UCSD-AML1 (cell line): ENCODE results near the gene NINL.

Experiments used
- DNase-seq: peaks from one replicate; lab custom pipeline; 2025; ENCODE audit not compliant: unreplicated experiment; lab: John Stamatoyannopoulos, UW

Gene NINL

DNA sequence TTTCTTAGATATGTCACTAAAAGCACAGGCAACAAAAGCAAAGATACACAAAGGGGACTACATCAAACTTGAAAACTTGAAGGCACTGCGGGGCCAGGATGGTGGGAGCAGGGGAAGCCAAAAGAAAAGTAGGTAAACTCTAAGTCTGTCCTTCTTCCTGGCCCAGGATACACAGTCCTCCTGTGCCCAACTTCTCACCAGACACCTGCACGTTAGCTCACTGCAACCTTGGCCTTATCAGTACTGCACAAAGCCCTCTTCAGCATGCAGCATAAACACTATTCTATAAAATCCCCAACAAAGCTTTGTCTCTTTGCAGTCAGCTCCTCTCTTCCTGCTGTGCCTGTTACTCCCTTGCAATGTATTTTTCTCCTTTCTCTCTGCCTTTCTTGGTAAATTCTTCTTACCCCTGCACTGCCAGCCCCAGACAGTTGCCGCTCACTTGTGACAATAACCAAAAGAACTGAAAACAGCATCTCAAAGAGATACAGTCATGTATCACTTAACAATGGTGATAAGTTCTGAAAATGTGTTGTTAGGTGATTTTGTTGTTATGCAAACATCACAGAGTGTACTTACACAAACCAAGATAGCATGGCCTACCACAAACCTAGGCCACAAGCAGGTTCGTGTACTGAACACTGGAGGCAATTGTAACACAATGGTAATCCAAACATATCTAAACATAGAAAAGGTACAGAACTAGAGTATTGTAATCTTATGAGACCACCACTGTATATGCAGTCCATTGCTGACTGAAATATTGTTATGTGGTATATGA is 51.2 kb downstream of the NINL start:
- DNase-seq = no peak

DNA sequence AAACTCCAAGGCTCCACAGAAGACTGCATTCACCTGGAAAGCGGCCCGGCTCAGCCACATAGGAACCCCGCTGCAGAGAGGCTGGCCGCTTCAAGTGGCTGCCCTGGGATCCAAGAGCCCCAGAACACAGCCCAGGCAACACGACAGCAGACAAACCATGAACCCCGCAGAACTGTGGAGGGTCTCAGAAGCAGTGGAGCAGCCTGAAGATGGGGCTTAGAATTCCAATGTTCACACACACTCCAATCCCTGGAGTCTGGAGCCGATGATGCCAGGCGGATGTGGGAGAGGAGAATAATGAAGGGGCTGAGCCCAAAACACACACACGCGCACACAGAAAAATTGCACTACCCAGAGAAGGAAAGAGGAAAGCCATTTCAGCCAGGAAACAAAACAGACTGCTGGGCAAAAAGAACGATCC is 52.4 kb downstream of the NINL start:
- DNase-seq = no peak

DNA sequence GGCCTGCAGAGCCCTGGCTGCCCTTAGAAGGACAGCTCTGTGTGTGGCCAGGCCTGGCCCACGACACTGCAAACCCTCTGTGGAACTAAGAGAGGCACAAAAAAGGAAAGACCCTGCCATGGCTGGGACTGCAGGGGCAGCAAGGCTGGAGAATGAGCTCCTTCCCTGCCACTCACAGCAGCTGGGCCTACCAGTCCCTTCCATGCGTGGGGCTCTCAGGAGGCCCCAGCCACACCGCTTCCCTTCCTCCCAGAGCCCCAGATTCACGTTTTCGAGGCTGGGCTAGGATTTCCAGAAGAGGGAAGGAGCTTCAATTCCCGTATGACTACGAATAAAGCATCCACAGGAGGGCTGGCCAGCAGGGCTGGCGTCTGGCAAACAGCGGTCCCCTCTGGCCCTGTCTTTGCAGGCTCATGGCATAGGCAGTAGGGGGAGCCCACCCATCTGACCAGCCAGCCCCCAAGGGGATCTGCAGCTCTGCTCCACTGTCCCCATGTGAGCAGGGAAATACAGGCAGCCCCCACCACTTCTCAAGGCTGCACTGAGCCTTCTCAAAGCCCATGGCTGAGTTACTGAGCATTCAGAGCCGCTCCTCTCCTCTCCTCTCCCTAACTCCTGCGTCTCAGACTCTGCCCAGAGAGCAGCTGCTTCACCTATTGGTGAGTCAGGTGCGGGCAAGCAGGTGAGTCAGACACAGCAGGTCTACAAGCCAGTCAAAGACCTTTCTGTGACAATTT is 53.1 kb downstream of the NINL start:
- DNase-seq = no peak

DNA sequence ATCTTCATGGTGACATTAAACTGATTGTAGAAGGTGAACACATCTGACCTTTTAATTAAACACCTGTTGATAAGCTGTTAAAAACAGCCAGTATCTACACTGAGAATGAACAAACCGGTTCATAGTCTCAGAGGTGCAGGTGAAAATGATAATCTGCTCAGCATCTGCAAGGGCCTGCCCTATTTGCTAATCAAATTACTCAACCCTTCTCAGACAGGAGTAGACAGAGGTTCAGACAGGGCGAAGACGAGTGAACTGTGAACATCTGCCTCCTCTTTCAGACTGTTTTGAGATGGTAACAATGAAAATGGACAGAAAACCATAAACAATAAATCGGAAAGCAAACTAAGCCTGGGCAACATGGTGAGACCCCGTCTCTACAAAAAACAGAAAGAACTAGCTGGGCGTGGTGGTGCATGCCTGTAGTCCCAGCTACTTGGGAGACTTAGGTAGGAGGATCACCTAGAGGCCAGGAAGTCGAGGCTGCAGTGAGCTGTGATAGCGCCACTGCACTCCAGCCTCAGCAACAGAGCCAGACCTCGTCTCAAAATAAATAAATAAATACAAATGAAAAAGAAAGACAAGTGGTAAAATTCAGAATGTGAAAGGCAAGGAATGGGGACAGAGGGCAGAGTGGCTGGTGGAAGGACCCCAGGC is 55.9 kb downstream of the NINL start:
- no peak for DNase-seq

DNA sequence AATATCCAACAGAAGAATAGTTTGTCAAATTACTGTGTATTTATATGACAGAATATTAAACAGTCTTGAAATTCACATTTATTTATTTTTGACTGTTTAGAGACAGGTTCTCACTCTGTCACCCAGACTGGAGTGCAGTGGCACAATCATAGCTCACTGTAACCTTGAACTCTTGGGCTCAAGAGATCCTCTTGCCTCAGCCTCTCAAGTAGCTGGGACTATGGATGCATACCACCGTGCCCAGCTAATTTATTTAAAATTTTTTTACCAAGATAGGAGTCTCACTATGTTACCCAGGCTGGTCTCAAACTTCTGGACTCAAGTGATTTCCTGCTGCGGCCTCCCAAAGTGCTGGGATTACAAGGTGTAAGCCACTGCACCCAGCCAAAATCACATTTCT is 57.4 kb downstream of the NINL start:
- DNase-seq = no peak

DNA sequence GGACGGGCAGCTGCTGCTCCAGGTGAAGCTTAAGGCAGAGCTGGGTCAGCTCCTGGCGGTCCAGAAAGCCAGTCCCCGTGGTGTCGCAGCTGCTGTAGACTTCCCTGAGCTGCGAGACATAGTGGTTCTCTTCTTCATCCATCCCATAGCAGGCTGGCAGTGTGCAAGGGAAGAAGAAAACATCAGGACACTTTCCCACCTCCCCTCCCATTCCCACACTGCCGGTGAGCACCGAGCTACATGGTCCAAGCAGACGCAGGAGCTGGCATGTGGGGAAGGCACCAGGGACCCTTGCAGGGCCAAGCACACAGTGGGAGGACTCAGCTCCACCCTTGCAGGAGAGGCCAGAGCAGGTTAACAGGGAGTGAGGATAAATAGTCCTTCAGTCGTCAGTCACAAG is 58.9 kb downstream of the NINL start:
- no peak for DNase-seq

DNA sequence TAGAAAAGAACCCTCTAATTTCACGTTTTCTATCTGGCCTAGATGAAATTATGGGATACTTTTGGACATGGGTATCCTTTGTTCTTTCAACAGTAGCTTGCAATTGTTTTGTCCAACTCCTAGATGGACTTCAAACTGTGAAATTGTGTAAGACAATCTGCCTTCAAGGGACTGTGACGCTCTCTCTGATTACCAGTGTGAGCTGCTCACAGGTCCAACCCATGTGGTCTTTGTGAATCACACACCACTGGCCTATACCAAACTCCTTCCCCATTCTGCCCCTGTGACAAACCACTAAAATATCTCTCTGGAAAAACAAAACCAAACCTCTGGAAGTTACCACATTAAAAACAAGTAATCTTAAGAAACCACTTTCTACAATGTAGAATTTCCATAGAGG is 59.5 kb downstream of the NINL start:
- no peak for DNase-seq

DNA sequence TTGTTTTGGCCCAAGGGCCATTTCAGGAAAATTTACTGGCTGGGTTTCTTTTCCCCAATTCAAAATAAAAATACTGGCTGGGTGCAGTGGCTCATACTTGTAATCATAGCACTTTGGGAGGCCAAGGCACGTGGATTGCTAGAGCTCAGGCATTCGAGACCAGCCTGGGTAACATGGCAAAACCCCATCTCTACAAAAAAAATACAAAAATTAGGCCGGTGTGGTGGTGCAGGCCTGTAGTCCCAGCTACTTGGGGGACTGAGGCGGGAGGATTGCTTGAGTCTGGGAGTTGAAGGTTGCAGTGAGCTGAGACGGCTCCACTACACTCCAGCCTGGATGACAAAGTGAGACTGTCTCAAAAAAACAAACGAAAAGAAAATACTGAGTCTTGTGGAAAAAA is 60.0 kb downstream of the NINL start:
- no peak for DNase-seq

DNA sequence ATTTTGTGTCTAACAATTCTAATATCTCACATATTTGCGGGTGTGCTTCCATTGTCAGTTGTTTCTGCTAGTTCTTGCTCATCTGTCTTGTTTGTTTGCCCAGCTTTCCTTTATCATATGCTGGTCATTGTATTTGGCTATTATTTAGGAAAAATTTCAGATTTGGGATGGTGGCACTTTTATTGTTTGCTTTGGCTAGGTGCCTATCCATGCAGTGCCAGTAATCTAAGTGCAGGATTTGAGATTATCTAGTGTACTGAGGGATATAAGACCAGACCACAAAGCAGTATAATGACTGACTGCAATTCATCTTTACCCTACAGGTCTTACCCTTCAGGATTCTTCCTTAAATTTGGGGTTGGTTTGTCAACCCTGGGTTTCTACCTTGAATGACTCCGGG is 63.9 kb downstream of the NINL start:
- DNase-seq = no peak

DNA sequence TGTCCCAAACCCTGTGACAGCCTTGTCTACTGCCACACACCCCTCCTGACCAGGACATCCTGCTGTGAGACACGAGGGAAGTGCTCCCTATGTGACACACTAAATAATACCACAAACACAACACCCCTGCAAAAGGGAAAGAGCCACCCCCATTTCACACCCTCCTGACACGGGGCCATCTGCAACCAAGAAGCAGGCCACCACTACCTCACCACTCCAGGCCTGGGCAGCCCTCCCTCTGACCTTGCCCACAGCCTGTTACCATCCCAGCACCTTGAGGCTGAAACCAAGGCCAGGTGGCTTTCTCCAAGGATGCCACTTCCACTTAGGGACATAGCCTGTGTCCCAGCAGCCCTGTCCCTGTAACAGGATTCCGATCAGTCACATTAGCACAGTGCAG is 68.2 kb downstream of the NINL start:
- DNase-seq = no peak

DNA sequence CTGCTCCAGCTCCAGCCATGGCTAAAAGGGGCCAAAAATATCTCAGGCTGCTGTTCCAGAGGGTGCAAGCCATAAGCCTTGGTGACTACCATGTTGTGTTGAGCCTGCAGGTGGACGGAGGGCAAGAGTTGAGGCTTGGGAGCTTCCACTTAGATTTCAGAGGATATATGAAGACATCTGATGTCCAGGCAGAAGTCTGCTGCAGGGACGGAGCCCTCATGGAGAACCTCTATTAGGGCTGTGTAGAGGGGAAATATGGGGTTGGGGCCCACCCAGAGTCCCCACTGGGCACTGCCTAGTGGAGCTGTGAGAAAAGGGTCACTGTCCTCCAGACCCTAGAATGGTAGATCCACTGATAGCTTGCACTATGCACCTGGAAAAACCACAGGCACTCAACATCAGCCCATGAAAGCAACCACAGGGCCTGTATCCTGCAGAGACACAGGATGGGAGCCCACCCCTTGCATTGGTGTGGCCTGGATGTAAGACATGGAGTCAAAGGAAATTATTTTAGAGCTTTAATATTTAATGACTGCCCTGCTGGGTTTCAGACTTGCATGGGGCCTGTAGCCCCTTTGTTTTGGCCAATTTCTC is 70.5 kb downstream of the NINL start:
- no peak for DNase-seq

DNA sequence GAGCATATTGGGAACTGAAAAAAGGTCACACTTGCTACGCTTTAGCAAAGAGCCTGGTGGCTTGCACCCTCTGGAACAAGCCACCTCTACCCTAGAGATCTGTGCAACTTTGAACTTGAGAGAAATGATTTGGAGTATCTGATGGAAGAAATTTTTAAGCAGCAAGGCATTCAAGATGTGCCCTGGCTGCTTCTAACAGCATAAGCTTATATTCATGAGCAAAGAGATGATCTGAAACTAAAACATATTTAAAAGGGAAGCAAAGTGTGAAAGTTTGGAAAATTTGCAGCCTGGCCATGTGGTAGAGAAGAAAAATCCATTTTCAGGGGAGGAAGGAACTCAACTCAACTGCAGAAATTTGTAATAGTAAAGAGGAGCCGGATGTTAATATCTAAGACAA is 71.1 kb downstream of the NINL start:
- no peak for DNase-seq

DNA sequence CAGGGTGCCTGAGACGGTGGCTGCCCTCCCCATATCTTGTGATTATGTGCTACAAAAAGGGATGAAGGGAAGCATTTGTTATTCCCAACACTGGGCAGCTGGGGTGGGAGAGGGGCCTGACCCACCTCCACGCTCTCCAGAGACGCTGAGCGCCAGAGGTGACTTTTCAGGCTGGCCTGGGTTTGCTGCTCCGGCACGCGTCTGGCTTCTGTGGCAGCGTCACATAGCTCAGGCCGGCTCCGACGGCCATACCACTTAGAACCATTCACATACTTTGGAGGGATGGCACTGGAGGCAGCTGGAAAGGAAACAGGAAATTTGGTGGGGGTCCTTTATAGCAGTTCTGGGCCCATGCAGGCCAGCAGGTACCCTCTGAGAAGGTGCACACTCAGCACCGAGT is 72.6 kb downstream of the NINL start:
- no peak for DNase-seq

DNA sequence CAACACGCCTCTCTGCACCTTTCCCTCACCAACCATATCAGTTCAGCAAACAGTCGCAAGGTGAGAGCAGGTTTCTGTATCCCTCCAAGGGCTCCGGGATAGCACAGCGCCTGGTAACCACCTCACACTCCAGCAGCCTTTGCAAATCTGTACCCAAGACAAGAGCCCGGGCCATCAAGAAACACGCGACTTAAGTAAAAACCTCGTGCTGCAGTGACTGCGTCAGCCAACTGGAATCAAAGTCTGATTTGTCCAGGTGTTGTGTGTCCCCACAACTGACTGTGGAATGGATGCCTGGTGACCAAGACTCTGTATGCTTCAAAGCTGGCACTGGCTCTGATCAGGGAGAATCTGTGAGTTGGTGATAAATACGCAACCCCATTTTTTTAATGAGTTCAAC is 74.1 kb downstream of the NINL start:
- DNase-seq = no peak

DNA sequence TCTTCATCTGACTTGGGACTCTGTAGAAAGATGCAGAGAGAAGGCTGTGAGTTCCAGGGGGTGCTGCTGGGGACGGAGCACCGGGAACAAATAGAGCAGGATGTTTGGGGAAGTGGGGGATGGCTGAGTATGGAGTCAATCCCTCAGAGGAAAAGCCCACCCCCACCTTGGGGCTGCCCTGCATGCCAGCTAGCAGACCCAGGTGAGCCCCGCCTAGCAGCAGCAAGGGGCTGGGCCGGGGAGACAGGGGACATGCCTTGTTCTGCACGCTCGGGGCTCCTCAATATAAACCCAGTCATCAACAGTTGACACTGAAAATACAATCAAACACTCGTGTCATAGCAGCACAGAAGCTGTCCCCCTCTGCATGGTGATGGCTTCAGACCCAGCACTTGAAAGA is 74.6 kb downstream of the NINL start:
- no peak for DNase-seq

DNA sequence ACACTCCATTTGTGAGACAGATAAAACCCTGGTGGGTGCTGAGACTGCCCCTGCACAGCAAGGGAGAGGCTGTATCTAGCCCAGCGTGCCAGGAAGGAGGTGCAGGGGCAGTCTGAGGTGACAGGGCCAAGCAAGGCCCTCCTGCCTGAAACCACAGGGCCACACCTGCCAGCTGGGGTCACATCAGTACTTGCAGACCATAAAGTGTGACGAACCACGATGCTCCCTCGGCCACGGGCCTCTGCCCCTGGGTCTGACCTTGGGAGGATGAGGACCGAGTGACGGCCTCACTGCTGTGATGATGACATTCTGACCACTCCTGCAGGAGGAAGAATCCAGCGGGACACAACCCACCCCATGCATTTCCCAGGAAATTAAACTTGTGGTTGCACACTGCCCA is 75.1 kb downstream of the NINL start:
- no peak for DNase-seq

DNA sequence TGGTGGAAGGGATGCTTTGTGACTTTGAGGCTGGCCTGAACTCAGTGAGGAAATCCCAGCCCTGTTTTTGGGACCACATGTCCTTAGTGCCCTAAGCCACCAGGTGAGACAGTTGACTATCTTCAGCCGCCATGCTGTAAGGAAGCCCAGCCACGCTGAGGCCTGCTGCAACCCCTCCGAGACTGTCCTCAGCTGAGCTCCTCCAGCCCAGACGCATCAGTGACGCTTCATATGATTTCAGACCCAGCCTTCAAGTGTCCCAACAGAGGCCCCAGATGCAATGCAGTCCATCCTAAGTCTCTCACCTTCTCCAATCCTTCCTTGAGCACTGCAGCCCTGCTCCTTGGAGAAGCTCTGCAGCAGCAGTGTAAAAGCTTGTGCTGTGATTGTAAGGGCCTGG is 76.2 kb downstream of the NINL start:
- DNase-seq = no peak

DNA sequence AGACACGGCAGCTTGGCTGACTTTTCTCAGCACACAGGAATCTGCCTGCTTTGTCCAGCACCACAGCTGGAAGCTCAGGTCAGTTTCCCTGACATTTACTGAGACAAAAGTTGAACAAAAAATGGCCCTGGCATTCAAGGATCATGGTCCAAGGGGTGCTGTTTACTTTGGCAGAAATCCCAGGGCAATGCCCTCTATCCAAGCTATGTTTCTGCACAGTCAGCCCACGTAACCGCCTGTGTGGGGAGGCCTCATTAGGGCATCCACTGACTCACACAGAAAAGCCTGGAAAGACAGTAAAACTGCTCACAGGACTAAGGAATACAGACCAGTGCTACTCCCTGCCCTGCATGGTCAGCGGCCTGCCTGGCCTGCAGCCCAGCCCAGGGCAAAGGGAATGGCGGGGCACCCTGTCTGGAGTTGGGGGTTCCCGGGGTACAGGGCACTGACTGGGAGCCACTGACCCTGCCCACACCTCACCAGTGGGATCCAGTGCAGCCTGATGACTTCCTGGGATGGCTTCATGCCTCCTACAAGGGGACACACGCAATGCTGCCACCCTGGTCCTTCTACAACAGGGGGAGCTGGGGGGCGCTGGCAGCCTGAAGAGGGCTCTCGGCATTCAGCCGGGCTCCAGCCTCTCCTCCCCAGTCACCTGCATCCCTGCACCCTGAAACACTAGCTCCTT is 77.1 kb downstream of the NINL start:
- no peak for DNase-seq

DNA sequence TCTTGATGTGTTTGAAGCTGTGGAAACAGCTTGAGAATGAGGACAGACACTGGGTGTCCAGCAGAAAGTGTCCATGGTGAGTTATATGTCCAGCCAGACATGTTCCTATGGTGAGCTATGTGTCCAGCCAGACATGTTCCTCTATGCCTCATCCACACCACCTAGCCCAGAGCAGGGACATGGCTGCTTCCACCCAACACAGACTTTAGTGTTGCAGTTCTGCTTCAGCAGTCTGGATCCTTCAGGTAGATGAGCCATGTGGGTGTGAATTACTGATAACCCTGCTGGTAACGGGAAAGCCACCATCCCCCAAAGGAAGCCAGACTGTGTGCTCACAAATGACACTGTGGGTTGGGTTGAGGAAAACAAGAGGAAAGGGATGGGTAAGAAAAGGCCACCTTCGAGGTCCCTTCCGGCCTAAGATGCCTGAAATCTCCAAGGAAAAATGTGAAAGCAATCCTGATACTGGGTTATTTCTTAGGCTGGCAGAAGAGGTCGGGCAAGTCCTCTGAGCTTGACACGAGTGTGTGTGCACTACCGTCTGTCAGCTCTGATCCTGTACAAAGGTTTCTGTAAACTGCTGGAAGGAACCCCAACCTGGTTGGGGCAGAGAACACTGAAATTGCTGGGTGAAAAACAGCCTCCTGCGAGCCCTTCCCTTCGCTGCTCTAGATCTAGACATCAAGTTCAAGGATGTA is 77.8 kb downstream of the NINL start:
- DNase-seq = no peak

DNA sequence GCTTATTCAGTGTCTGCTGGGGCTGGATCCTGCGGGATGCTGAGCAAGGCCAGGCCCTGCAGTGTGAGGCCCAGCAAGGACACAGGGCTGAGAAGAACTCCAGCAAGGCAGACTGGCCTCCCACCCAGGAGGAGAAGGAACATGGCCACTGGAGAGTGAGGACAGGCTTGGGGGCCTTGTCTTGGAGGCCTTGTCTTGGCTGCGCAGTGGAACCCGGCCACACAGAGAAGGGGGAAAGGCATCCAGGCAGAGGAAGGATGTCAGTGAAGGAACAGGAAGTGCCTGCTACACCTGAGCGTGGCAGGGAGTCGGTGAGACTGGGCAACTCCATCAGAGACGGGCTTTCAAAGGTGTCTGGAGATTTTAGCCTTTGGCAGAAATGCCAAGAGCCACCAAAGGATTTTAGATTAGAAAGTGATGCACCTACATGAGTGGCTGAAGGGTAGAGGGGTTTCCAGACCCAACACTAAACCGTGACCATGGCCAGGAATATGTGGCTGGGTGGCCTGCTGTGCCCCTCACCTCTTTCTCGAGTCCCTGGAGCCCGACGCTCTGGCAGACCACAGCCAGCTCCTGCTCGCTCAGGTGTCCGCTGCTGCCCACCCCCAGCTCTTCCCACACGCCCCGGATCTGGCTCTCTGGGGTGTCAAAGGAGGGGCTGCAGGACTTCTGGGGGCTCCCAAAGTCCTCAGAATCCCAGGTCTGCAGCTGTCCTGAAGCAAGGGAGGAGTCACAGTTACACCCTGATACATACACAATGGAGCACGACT is 80.8 kb downstream of the NINL start:
- DNase-seq = no peak
